Measurements from ENCODE around the gene ABTB2.

- no peak for TF ChIP-seq POLR2AphosphoS5 (IDR thresholded peaks at IDR 0.05; ENCODE audit: low read depth, low read length)
- TF ChIP-seq SIN3A (IDR thresholded peaks at IDR 0.05; ENCODE audit: borderline replicate concordance, insufficient read depth, low read length), result no peak
Measured at GRCh38 chr11:34300926-34301295, 56.9 kb downstream of the ABTB2 start.

Measured in PFSK-1 (cell line).